Superior temporal gyrus (tissue), 1 donor: ENCODE measurements around the gene INAVA.

Experiments
- DNase-seq: peaks from one replicate; pipeline ENCODE4 v3.0.0-alpha.2; 2016; ENCODE audit errors: extremely low spot score

Gene INAVA

GRCh38 chr1:200894712-200895442 is at the start of gene INAVA:
TSS of gene INAVA (plus strand) at chr1:200894900. CDS start at chr1:200898401, 3,501 bp downstream.
- no peak for DNase-seq

DNA sequence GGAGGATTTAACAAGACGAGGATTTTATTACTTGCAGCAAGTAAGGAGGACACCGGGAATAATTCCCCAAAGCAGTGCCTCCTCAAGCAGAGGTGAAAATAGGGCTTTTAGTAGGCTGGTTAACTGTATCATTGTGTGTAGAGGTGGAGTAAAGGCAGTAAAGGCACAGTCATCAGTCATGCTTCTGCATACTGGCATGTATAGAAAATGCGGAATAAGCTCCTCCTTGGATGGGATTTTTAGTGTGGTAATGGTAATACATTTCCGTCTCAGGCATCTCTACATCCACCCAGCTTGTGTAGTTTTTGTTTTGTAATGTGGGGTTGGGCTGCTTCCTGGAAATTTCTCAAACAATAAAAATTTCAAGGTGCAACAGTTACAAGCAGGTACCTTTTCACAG is 49.3 kb upstream of the INAVA start:
- DNase-seq = no peak

DNA sequence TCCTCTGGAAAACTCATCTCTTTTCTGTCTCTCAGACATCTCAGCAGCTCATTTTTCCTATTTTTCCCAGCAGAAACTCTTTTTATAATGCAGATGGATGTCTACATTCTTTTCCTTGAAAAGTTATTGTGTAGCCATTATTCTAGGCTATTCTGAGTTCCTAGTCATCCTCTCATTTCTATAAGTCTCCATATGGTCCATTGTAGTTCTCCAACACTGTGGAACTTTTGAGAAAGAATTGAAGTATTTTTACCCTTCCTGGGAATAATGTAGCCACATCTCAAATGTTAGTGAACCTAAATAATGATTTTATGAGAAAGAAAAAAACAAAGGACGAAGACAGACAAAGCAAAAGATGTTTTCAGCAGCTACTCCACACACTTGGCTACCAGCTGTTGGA is 48.3 kb upstream of the INAVA start:
- no peak for DNase-seq

DNA sequence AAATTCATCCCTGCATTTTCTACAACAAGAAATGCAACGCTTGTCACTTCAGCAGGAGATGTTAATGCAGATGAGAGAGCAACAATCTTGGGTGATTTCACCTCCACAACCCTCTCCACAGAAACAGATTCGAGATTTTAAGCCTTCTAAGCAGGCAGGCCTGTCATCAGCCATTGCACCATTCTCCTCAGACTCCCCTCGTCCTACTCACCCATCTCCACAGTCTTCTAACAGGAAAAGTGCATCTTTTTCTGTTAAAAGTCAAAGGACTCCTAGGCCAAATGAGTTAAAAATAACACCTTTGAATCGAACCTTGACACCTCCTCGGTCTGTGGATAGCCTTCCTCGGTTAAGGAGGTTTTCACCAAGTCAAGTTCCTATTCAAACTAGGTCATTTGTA is 45.3 kb upstream of the INAVA start:
- no peak for DNase-seq

GRCh38 chr1:200850554-200850953 is 44.1 kb upstream of the INAVA start:
- no peak for DNase-seq

DNA sequence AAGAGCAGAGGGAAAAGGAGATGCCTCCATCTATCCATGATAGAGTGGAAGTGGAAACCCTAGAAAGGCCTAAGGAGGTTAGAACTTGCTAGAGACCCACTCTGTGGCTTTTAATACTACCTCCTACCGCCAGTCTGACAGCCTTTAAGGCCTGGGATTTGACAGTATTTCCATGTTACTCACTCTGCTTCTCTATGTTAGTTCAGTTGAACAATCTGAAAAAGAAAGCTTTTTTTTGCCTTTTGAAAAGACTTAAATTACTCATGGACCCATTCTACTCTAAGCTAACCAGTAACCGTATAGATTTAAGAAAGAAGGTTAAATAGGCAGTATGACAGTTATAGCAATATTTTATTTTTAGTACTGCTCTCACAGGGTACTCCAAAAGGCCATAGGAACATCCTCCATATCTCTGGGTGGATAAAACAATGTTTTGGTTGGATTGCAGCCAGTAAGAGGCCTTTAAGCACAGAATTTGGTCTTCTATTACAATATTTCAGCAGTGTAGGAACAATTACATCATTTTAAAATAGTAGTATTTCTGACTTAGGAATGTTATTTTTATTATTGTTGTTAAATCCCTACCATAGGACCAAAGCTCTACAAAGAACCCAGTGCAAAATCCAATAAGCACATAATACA is 37.9 kb upstream of the INAVA start:
- DNase-seq = no peak

DNA sequence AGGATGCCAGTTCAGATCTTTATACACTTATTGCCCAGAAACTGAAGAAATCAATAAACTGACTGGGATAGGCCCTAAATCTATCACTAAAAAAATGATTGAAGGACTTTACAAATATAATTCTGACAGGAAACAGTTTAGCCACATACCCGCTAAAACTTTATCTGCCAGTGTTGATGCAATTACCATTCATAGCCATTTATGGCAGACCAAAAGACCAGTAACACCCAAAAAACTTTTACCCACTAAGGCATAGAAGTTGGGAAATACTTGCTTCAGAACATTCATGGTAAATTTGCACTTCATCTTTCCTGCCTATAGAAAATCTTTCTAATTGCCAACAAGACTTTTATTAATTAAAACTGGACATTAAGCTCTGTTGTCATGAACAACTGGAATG is 36.9 kb upstream of the INAVA start:
- DNase-seq = no peak

- DNase-seq = no peak
Measured at GRCh38 chr1:200861937-200862647, 32.6 kb upstream of the INAVA start.

GRCh38 chr1:200862713-200863415 is 31.8 kb upstream of the INAVA start:
- no peak for DNase-seq

DNA sequence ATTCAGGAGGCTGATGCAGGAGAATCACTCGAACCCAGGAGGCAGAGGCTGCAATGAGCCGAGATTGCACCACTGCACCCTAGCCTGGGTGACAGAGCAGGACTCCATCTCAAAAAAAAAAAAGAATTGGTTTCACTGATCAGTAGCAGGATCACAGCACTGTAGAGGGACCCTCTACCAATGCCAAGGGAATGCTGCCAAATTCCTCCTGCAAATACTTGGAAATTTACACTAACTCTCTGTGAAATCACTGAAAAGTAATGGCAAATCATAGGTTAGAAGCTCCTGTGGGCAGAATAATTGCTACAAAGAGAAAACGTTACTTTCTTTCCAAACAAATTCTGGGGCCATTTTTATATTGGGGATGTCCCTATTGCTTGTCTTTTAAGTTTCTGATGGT is 28.6 kb upstream of the INAVA start:
- DNase-seq = no peak

GRCh38 chr1:200866521-200866920 is 28.2 kb upstream of the INAVA start:
- no peak for DNase-seq

- DNase-seq = no peak
Measured at GRCh38 chr1:200867018-200867811, 27.5 kb upstream of the INAVA start.

DNA sequence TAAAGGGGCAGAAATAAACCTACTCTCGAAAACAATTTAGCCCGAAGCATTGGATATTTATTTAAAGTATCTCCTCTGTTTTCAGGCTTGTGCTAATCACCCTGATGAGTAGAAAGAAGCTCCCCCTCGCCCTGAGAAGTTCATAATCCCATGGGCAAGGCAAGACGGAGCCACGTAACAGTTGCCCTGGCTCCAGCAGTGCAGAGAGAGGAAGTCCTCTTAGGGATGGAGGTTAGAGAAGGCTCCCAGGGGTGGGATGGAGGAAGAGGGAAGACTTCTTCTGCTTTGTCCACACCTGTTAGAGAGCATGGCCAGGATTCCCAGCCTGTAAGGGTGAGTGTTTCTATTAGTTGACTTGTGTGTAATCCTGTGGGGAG is 25.3 kb upstream of the INAVA start:
- DNase-seq = no peak

GRCh38 chr1:200869753-200870391 is 24.8 kb upstream of the INAVA start:
- DNase-seq = no peak

DNA sequence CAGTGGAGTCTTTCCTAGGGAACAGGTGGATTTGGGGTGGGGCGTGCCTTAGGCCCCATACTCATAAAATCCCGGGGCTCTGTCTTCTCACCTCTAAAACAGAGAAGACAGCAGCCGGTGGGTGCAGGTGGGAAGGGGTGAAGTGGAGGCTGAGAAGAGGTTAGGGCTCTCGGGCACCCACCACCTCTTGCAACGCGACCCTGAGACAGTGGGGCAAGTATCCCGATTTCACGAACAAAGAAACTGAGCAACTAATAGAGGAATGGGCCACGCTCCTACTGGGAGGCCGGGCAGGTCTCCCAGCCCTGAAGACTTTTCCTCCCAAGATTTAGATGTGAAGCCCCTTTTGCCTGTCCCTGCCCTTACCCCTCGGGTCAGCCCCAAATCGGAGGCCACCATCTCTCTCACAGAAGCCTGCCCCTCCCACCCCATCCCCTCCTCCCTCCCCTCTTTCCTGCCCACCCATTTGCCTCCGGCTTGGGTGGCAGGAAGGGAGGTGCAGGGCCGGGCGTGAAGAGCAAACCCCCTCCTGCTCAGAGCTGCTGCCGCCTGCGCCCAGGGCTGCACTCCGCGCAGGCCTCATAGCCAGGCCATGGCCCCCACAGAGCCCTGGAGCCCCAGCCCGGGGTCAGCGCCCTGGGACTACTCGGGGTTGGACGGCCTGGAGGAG is 22.1 kb upstream of the INAVA start, which contains the start of gene GPR25:
Gene GPR25, plus strand, starts transcription at position 536 of the 670 bp plus-strand sequence. Its CDS starts 57 bp downstream, at position 593.
- no peak for DNase-seq

DNA sequence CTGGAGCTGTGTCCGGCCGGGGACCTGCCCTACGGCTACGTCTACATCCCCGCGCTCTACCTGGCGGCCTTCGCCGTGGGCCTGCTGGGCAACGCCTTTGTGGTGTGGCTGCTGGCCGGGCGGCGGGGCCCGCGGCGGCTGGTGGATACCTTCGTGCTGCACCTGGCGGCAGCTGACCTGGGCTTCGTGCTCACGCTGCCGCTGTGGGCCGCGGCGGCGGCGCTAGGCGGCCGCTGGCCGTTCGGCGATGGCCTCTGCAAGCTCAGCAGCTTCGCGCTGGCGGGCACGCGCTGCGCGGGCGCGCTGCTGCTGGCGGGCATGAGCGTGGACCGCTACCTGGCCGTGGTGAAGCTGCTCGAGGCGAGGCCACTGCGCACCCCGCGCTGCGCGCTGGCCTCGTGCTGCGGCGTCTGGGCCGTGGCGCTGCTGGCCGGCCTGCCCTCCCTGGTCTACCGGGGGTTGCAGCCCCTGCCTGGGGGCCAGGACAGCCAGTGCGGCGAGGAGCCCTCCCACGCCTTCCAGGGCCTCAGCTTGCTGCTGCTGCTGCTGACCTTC is 21.5 kb upstream of the INAVA start:
- no peak for DNase-seq

GRCh38 chr1:200873671-200874397 is 20.9 kb upstream of the INAVA start:
- DNase-seq = no peak

DNA sequence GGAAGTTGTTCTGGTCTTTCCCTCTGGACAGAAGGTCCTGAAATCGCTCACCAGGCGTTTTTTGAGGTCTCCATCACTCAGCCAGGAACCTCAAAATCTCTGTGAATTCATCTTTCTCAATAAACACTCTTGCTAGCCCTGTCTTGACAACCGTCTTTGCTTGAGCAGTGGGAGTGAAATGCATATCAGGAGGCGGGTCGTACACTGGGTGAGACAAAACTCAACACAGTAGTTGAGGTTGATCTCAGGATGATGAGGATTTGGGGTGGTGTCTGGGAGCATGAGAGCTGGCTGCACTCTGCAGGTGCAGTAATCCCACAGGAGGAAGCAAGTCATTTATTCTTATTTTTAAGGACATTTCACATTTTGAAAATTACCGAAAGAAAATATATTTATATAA is 20.0 kb upstream of the INAVA start:
- no peak for DNase-seq

- DNase-seq = no peak
Measured at GRCh38 chr1:200875416-200875815, 19.3 kb upstream of the INAVA start.
